T-helper 9 cell (primary cell): ENCODE measurements around the gene AUNIP.

Source experiments
- DNase-seq: peaks from one replicate; pipeline ENCODE4 v3.0.0-alpha.2; 2020

AUNIP gene

GRCh38 chr1:25888426-25888987, 29.2 kb upstream of the AUNIP start:
- DNase-seq = no peak

DNA sequence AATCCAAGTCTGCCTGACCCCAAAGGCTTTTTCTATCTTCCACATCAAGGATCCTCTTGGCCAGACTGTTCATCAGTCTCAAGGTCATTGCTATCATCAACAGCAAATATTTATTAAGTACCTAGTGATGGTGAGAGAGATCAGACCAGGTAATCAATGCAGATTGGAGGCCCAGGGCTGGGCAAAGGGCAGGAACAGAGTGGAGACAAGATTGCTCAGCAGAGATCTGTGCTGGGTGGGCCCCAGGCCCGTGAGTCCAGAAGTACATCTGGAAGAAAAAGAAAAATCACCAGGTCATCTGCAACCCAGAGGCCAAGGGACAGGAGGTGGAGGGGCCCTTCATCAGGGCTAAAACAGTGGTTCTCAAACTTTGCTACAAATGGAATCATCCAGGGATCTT, 26.3 kb upstream of the AUNIP start:
- DNase-seq = no peak

DNA sequence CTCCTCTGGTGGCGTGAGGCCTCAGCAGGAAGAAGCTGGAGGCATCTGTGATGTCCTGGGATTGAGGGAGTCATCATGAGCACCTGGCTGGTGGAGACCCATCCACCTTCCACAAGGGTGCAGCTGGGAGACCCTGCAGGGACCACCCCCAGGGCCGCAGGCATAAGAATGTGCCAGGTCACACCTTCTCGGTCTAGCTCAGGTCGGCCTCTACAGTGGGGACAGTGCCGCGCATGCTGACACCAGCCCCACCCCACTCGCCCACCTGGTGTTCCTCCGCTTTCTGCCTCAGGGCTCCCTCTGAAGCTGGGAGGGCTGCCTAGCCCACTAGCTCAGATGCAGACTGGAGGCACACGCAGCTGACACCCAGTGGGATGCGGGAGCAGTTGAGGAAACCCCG, 22.0 kb upstream of the AUNIP start:
- no peak for DNase-seq

GRCh38 chr1:25880518-25880917, 21.3 kb upstream of the AUNIP start:
- no peak for DNase-seq

GRCh38 chr1:25879675-25880074, 20.4 kb upstream of the AUNIP start:
- DNase-seq = no peak

- DNase-seq = no peak
These were observed 19.4 kb upstream of the AUNIP start for GRCh38 chr1:25878690-25879089.

DNA sequence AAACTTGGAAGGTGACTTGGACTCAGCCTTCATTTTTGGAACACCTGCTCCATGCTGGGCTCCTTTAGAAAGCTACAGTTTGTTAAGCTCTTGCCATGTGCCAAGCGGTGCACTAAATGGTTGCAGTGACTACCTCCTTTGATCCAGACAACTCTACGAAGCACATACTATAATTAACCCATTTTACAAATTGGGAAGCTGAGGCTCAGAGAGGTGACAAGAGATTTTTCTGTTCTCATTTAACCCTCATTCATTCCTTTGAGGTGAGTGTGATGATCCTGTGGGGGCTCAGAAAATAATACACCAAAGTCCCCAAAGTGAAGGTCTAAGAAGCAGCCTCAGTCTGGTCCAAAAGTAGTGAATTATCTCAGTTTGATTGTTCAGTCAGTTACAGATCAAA, 17.9 kb upstream of the AUNIP start:
- DNase-seq = no peak

DNA sequence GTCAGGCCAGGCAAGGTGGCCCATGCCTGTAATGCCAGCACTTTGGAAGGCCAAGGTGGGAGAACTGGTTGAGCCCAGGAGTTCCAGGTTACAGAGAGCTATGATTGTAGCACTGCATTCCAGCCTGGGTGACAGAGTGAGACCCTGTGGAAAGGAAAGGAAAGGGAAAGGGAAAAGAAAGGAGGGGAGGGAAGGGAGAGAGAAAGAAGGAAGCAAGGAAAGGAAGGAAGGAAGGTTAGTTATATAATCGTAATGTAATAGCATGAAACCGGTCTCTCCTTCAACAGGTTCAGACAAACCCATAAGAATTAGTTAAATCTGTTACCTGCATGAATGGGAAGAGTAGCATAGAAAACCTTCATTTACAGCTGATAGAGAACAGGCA, 17.4 kb upstream of the AUNIP start:
- no peak for DNase-seq

DNA sequence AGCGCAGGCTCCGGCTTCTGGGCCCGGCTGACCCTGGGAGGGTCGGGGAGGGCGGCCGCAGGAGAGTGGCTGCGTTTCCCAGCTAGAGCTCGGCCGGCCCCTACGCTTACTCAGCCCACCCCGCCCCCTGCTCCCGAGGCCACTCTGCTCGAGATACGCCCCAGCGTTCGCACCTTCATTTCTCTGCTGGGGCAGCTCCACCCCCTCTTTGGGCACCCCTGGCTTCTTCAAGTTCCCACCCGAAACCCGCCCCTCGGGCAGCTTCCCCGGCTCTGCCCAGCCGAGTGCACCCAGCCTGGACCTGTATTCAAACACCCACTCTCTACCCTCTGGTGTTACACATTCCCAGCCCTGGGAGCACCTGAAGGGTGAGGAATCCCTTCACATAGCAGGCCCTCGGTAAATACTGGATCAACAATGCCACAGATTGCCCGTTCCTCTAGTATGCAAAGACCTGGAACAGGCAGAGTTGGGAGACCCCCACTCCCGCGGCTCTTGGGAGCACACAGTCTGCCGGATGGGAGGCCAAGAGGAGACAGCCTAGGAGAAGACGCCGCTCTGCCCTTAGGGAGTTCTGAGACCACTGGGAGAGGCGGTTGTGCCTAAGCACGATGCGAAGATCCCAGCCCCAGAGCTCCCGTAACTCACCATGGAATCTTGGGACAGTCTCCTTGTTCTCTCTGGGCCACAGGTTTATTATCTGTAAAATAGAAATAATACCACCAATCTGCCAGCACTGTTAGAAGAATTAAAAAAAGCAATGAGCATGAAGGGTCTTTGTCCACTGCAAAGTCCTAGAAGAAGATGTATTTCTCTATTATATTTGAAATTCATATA, 16.8 kb upstream of the AUNIP start:
- no peak for DNase-seq

DNA sequence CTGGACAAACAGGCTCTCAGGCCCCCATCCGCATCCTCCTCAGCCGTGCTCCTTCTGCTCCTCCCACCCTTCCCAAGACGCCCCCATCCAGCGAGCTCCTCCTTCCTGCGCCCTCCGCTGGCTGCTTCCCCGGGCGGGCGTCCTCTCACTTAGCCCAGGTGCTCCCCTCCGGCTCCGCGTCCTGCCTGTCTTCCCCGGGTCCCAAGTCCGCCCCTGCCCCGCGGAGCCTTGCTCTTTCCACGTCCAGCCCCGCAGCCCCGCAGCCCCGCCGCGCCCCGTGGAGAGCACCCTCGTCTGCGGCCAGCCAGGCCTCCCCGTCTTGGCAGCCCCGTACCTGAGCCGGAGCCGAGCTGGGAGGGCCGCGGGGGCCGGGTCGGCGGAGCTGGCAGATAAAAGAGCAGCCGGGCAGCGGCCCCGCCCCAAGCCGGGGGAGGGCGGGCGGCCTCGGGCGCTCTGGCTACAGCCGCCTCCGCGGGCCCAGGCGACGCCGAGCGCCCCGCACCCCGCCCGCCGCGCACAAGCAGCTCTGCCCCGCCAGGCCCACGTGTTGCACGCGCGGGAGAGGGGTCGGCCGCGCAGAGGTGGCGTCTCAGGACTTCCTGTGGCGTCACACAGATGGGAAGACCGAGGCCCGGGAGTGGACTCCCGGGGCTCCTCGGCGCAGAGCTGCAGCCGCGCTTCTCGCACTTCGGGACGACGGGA, 16.0 kb upstream of the AUNIP start, which contains the start of gene PAQR7:
Gene PAQR7, minus strand, starts transcription at position 555 of the 702 bp plus-strand sequence. CDS start 11,869 bp downstream, outside the sequence.
- peak; percentile 53 for DNase-seq

GRCh38 chr1:25874635-25875153, 15.4 kb upstream of the AUNIP start:
- no peak for DNase-seq

GRCh38 chr1:25874209-25874608, 15.0 kb upstream of the AUNIP start:
- DNase-seq = no peak

- no peak for DNase-seq
These were observed 13.9 kb upstream of the AUNIP start for GRCh38 chr1:25873120-25873519.

DNA sequence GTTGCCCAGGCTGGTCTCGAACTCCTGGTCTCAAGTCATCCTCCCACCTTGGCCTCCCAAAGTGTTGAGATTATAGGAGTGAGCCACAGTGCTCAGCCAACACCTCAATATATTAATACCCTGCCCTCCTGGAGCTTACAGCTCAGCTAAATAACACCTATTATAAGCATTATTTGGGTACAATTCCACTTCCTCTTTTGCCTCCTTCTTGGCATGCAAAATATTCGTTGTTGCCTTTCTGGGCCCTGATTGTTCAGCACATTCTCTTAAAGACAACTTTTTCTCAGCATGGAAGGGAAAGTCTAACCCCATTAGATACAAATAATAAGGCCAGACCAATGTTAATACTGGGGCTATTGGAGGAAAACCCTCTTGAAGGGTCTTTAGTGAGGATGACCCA, 13.5 kb upstream of the AUNIP start:
- no peak for DNase-seq

DNA sequence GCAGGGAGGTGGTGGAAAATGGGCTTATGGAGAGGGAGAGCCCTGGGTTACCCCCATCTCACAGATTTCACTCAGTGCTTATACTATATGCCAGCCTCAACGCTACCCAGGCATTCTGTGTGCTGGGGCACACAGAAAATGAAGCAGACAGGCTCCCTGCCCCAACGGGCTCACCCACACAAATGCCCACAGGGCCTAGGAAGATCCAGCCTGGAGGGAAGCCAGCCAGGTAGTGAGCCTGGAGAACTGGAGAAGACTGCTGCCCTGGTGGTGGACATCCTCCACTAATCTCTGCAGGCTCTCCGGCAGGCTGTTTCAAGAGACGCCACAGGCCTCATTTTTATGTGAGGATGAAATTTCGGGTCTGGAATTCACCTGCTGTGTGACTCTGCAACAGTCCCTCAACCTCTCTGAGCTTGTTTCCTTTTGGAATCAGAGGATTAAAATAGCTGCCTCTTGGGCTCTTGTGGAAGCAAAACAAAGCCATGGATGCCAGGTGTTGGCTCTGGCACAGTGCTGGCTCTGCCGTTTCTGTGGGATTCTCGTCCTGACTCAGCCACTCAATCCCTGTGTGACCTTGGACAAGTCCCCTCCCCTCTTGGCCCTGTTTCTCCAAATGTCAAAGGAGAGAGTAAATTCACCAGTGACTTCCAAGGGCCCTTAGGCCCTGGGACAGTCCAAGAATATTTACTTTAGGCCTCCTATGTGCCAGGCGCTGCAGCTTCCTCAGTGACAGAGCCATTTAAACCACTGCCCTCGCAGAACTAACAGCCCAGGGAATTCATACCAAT, 12.6 kb upstream of the AUNIP start:
- no peak for DNase-seq

GRCh38 chr1:25871086-25871703, 11.9 kb upstream of the AUNIP start:
- no peak for DNase-seq

- DNase-seq = no peak
These were observed 11.4 kb upstream of the AUNIP start for GRCh38 chr1:25870614-25871013.

DNA sequence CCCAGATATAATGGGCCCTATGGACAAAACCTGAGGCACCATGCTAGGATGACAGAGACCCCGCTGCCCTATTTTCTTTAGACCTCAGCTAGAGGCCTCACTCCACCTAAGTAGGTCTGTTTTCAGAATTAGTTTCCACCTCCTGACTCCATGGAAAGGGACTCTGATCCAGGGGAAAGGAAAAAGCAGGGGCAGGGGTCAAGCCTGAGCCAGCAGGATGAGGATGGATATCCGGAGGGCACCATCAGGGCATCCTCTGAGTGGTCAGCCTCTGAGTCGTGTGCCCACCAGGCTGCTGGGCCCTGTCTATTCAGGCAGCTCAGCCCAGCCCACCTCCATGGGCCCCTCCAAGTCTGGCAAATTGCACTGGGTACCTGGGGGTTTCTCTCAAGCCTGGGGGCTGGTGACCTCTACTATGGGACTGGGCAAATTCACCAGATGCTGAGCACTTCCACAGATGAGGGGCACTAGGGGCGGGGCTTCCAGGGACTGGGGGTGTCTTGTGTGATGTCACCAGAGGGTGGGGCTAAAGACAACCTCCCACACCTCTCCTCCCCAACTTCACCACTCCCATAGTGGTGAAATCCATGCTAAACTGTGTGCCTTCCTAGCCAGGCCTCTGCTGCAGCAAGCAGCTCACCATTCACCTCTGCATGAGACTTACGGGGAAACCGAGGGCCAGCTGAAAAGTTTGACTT, 10.8 kb upstream of the AUNIP start:
- no peak for DNase-seq

DNA sequence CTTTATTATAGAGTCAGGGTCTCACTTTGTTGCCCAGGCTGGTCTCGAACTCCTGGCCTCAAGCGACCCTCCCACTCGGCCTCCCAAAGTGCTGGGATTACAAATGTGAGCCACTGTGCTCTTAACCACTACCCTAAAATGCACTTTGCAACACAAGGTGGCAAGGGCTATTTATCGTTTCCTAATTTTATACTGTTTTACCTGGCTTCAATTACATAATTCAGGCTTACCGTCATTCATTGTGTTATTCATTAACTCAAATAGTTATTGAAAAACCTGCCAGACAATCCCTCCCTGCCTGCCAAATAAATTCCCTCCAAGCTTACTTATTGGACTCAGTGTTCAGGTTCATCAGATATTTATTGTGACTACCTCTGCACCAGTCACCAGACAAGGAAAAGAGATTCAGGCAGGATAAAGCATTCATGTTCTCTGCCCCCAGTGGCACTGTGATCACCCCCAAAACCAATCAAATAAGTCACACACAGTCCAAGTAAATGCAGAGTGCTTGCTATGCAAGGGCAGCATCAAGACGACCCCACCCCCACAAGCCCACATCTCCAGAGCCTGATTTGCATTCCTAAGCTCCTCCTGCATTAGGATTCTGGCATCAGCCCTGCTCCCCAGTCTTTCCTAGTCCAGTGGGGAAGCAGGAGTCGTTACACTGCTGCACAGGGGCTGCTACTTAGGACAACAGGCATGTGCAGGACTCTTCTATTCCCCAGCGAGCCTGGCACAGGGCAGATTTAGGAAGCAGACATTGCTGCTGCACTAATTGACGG, 8.1 kb upstream of the AUNIP start:
- DNase-seq = no peak

- DNase-seq = no peak
These were observed 7.0 kb upstream of the AUNIP start for GRCh38 chr1:25866288-25866687.

DNA sequence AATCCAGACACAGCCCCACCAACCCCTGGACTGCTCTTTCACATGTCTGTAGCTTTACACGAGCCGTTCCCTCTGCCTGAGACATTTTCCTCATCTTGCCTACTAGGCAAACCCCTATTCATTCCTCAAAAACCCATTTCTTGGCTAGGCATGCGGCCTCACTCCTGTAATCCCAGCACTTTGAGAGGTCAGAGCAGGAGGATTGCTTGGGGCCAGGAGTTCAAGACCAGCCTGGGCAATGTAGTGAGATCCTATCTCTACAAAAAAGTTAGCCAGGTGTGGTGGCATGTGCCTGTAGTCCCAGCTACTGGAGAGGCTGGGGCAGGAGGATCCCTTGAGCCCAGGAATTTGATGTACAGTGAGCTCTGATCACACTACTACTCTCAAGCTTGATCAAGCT, 5.2 kb upstream of the AUNIP start:
- DNase-seq = no peak
